ENCODE results near the gene LAMA2. TPM values are rescaled to one million over a fixed set of nuclear protein-coding genes. Genes with fewer than 3 reads are reported as not detected.

LAMA2 gene
- total and polyA plus RNA-seq, 2 of the 8 experiments (the other 6 are each of a cell fraction or from before 2014, with no cell fraction given) = 1.3 to 3.8 TPM

DNA sequence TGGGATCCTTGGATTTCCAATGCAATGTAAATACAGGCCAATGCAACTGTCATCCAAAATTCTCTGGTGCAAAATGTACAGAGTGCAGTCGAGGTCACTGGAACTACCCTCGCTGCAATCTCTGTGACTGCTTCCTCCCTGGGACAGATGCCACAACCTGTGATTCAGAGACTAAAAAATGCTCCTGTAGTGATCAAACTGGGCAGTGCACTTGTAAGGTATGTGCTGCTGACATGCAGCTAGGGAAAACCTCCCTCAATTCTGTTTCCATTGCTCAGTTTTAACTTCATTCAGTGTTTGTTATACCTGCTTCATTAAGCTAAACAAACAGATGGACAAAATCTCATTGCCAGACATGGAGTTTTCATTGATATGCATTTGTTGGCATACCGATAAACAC is 429.9 kb downstream of the LAMA2 start:
- Histone ChIP-seq H3K18ac (ENCODE audit: extremely low read depth, low read length) (no peak overlapping the region), H4K91ac (replicated peaks; ENCODE audit: insufficient read length, low read length) (no peak overlapping the region), H2BK15ac (ENCODE audit: low read length) (no peak overlapping the region), H3K23me2 (ENCODE audit: low read depth, low read length) (no peaks in the 10 kb centered on the region), H3K36me3 (ENCODE audit: control insufficient read depth in 2 of 4, insufficient read depth in 4 of 4, low read length in 3 of 4) (no peaks in the 10 kb centered on the region), H3K27ac (ENCODE audit: low read depth, low read length) (no peak overlapping the region; the same call in 1 of the 2 replicates), H3K4me3 (ENCODE audit: extremely low read depth in 1 of 4, insufficient read depth in 2 of 4, low read depth in 3 of 4, low read length in 4 of 4) (no peak overlapping the region), H3K23ac (ENCODE audit: insufficient read length) (no peak overlapping the region), H4K5ac (ENCODE audit: insufficient read length, low read depth, low read length) (no peak overlapping the region), H3K9me3 (ENCODE audit: insufficient read depth in 2 of 2, low read depth in 1 of 2, low read length in 1 of 2) (no peaks in the 10 kb centered on the region), H3K79me2 (ENCODE audit: control insufficient read depth in 1 of 2, insufficient read depth in 2 of 2, low read length in 2 of 2) (no peaks in the 10 kb centered on the region), H3K27me3 (replicated peaks in 1 of 4; ENCODE audit: control insufficient read depth in 3 of 4, extremely low read depth in 1 of 4, insufficient read depth in 3 of 4, low read length in 3 of 4) (no peaks in the 10 kb centered on the region; a peak in 1 of 7 replicates), H3K4me1 (replicated peaks in 1 of 4; ENCODE audit: control insufficient read depth in 3 of 4, insufficient read depth in 4 of 4, low read length in 3 of 4) (peaks cover 0 to 8% (median 3%) of the 10 kb centered on the region in 4 experiments; a peak in 3 of 7 replicates), H2AFZ (ENCODE audit: low read length) (peak overlapping the region; percentile 56; the same call in 1 of the 2 replicates), H3K79me1 (ENCODE audit: low read depth, low read length) (no peaks in the 10 kb centered on the region), H3K9ac (replicated peaks in 1 of 4; ENCODE audit: extremely low read depth in 1 of 4, low read depth in 3 of 4, low read length in 3 of 4) (no peak overlapping the region), H4K20me1 (replicated peaks in 1 of 2; ENCODE audit: control insufficient read depth in 1 of 2, insufficient read depth in 2 of 2, low read length in 2 of 2) (no peaks in the 10 kb centered on the region), H3K14ac (ENCODE audit: insufficient read length) (no peak overlapping the region), H2BK5ac (ENCODE audit: low read depth, low read length) (no peak overlapping the region), H3K56ac (replicated peaks; ENCODE audit: insufficient read length, low read depth, low read length) (no peak overlapping the region), H2BK120ac (replicated peaks; ENCODE audit: low read depth, low read length) (no peak overlapping the region), H4K8ac (ENCODE audit: extremely low read depth, insufficient read depth, low read length) (no peak overlapping the region), H2BK12ac (ENCODE audit: low read depth, low read length) (no peak overlapping the region), H2AK5ac (ENCODE audit: low read depth, low read length) (no peak overlapping the region), H3K4ac (replicated peaks; ENCODE audit: insufficient read length, low read depth, low read length) (no peak overlapping the region), H2BK20ac (ENCODE audit: low read length) (no peak overlapping the region), H3K4me2 (ENCODE audit: insufficient read depth in 1 of 2, low read depth in 2 of 2, low read length in 2 of 2) (no peak overlapping the region)
- TF ChIP-seq, protein P1, sequence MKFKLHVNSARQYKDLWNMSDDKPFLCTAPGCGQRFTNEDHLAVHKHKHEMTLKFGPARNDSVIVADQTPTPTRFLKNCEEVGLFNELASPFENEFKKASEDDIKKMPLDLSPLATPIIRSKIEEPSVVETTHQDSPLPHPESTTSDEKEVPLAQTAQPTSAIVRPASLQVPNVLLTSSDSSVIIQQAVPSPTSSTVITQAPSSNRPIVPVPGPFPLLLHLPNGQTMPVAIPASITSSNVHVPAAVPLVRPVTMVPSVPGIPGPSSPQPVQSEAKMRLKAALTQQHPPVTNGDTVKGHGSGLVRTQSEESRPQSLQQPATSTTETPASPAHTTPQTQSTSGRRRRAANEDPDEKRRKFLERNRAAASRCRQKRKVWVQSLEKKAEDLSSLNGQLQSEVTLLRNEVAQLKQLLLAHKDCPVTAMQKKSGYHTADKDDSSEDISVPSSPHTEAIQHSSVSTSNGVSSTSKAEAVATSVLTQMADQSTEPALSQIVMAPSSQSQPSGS (IDR thresholded peaks at IDR 0.05; ENCODE audit: low read length) = no peak
- TF ChIP-seq KDM1A (IDR thresholded peaks at IDR 0.05; ENCODE audit: borderline replicate concordance, low read length) = no peak
- DNase-seq (ENCODE audit: low read depth in 1 of 2, low spot score in 2 of 2) = no peak
- ChIA-PET CTCF (ENCODE audit: partially characterized antibody) (interaction anchor here (0.8 to 1.7 kb wide), 2 partner anchors 11 to 30 kb away, joined by 3 to 4 read pairs; no protein-coding TSS in a partner anchor), POLR2A (ENCODE audit: partially characterized antibody) (no interaction called here)
- WGBS, 2 experiments (ENCODE audit: extremely low coverage in 1 of 2, insufficient coverage in 1 of 2, insufficient read length in 1 of 2, insufficient replicate concordance in 2 of 2, low coverage in 1 of 2, low lambda C conversion rate in 2 of 2, missing lambda C conversion rate in 1 of 2) = 92% methylated on average over 3 of the region's 3 CpGs; no CpG with 5 or more reads in 1 of the 2 experiments
- no peak for FAIRE-seq
